Stimulated activated effector memory CD8-positive, alpha-beta T cell treated with anti-CD3 and anti-CD28 coated beads, Interleukin-12 subunit alpha, Interleukin-12 subunit beta, amount 100 ng/mL, for 72 hours (primary cell): Measurements from ENCODE around the gene CPA5.

Source experiments
- ATAC-seq: fragments of 150-1000 bp; cut with Tn5 transposase; 2 replicates; pipeline ENCODE4 v1.10.0; 2021
- DNase-seq, 2 donors: peaks; one replicate each; pipeline ENCODE4 v3.0.0; 2021 to 2022; ENCODE audit warnings: low spot score in 2 of 2
- H3K27ac Mint-ChIP-seq: one replicate; pipeline ENCODE4 v1.8.0; 2022; ENCODE audit warnings: mild to moderate bottlenecking, mixed read lengths
- H3K36me3 Mint-ChIP-seq: one replicate; pipeline ENCODE4 v1.8.0; 2022; ENCODE audit warnings: mild to moderate bottlenecking, mixed read lengths
- H3K4me1 Mint-ChIP-seq: one replicate; pipeline ENCODE4 v1.8.0; 2022; ENCODE audit warnings: mixed read lengths
- H3K4me3 Mint-ChIP-seq: one replicate; pipeline ENCODE4 v1.8.0; 2022; ENCODE audit warnings: mild to moderate bottlenecking, mixed read lengths
- H3K9me3 Mint-ChIP-seq: one replicate; pipeline ENCODE4 v1.8.0; 2022; ENCODE audit warnings: mixed read lengths

The CPA5 gene

DNA sequence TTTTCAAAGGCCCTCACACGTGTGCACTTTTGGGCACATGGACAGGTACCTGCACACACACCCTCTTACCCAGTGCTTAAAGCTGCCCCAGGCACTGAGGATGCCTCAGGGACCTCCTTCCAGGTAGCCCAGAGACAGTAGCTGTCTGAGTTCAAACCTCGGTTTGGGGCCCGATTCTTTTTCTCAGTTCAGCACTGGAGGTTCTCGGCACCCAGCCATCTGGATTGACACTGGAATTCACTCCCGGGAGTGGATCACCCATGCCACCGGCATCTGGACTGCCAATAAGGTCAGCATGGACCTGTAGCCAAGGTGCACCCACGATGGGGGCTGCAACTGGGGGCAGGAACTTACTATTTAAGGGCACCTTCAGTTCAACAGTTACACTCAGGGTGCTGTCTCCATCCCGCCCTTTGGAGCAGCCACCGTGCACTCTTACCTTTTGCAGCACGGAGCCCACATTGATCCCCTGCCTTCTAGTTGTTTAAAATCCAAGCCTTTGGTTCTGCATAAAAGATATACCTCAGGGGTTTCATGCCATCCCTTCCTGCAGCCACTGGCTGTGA, 17.7 kb downstream of the CPA5 start:
- no peak for ATAC-seq
- H3K27ac Mint-ChIP-seq, result no peak overlapping the region

DNA sequence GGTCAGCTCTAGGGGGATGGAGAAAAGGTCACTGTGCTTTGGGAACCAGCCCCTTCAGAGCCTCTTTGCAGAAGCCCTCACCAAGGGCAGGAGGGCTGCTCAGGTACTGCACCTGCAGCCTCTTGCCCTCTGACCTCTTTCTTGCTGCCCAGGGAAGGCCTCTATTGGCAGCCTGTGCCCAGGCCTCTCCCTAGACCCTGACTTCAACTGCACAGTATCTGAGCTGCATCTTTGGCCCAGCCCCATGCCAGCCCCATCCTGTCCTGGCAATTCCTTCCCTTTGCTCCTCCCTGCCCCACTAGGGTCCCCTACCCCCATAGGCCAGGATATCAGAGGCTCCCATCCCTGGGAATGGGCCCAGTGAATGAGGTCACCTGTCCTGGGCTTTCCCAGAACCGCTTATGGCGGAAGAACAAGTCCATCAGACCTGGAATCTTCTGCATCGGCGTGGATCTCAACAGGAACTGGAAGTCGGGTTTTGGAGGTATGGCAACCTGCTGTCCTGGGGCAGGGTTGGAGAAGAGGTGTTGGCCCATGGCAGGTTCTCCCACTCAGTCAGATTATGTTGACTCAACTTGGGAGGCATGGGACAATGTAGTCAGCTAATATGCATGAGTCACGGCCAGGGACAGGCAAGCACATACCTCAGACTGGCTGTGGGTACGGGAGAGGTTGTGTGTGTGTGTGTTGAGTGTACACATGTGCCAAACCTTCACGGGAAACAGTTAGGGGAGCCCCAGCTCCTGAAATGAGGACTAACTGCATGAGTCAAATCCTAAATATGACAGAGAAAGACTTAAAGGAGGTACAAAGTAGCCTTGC, 18.6 kb downstream of the CPA5 start:
- H3K27ac Mint-ChIP-seq, result peak overlapping the region; percentile 79
- H3K36me3 Mint-ChIP-seq, result no peaks in the 10 kb centered on the region
- peak; percentile 19 to 74 for DNase-seq
- peaks cover 15% of the 10 kb centered on the region for H3K9me3 Mint-ChIP-seq
- peak; percentile 97 for ATAC-seq
- peaks cover 15% of the 10 kb centered on the region for H3K4me1 Mint-ChIP-seq
- peak overlapping the region; percentile 17 for H3K4me3 Mint-ChIP-seq

More for the DNA sequence above, 17.7 kb downstream of the CPA5 start:
- no peak overlapping the region for H3K4me3 Mint-ChIP-seq
- peaks cover 15% of the 10 kb centered on the region for H3K9me3 Mint-ChIP-seq
- peaks cover 15% of the 10 kb centered on the region for H3K4me1 Mint-ChIP-seq
- DNase-seq, result no peak
- no peaks in the 10 kb centered on the region for H3K36me3 Mint-ChIP-seq

DNA sequence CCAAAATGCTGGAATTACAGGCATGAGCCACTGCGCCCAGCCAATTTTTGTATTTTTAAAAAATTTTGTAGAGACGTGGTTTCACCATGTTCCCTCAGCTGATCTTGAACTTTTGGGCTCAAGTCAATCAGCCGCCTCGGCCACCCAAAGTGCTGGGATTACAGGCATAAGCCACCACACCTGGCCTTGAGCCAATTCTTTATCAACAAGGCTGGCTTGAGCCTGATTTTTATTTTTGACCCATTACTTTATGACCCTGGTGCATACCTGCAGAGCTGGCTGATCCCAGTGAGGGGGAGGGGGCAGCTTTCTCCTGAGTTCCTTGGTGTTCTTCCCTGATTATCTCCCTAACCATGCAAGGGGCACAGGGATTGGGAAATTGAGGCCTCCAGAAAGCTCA, 19.8 kb downstream of the CPA5 start:
- Mint-ChIP-seq H3K27ac (no peak overlapping the region), H3K4me1 (peaks cover 24% of the 10 kb centered on the region), H3K36me3 (no peaks in the 10 kb centered on the region), H3K9me3 (peaks cover 7% of the 10 kb centered on the region), H3K4me3 (no peak overlapping the region)
- DNase-seq, result no peak
- ATAC-seq, result no peak

DNA sequence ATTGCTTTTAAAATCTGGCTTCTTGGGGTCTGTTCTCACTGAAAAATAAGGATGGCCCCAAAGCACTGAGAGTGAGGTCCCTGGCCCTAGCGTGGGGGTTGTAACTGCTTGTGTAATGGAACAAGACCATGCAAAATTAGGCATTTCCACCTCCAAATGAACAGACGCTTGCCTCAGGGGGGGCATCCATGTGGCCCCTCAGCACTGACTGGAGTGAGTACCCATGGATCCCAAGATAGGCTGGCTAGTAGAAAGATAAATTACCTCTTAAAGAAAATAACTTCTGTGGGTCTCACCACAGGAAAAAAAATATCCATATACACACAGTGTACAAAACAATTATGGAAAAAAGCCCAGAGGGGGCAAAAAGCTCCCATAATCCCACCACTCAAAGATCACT, 20.5 kb downstream of the CPA5 start:
- no peak for DNase-seq
- peaks cover 3% of the 10 kb centered on the region for H3K9me3 Mint-ChIP-seq
- peak overlapping the region; percentile 57 for H3K4me3 Mint-ChIP-seq

DNA sequence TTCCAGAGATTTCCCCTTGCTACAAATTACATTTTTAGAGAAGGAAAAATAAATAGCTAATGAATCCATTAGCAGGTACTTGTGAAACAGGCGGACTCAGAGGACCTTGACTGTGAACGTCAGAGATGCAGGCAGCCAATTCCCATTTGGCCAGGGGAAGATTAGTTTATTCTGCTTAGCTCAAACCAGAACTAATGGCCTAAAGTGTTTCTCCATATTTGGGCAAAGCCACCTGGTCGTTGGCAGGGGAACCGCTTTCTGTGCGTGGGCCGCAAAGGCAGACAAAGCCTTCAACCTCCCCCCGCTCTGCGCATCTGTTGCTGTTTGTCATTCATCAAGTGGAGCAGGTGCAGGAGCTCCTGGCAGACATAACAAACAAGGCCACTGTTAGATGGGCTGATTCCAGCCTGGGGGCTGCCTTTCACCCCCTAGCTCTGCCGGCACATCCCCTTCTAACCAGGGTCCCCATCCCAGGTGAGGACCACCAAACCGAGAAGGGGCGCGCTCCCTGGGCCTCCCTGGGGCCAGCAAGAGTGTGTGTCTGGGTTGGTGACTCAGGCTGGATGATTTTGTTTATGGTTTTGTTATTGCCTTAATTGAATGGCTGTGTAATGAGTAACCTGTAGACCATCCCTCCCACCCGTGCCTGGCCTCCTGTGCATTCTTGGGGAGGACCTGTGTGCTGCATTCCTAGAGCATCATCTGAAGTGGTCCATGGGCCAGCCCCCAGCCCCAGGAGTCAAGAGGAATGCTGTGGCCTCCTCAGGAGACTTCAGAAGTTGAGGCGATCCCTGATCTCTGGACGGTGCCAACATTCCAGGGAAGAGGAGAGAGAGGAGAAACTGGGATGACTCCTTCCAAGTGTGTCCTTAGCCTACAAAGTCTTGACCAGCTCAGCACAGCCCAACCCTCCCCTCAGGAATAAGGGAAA, 21.2 kb downstream of the CPA5 start:
- Mint-ChIP-seq H3K9me3 (no peaks in the 10 kb centered on the region), H3K4me1 (peaks cover 27% of the 10 kb centered on the region), H3K27ac (peak overlapping the region; percentile 23), H3K36me3 (no peaks in the 10 kb centered on the region), H3K4me3 (peak overlapping the region; percentile 57)
- no peak for DNase-seq
- ATAC-seq, result peak; percentile 27

More for the DNA sequence above, 20.5 kb downstream of the CPA5 start:
- Mint-ChIP-seq H3K27ac (peak overlapping the region; percentile 23), H3K36me3 (no peaks in the 10 kb centered on the region), H3K4me1 (peaks cover 27% of the 10 kb centered on the region)
- no peak for ATAC-seq

DNA sequence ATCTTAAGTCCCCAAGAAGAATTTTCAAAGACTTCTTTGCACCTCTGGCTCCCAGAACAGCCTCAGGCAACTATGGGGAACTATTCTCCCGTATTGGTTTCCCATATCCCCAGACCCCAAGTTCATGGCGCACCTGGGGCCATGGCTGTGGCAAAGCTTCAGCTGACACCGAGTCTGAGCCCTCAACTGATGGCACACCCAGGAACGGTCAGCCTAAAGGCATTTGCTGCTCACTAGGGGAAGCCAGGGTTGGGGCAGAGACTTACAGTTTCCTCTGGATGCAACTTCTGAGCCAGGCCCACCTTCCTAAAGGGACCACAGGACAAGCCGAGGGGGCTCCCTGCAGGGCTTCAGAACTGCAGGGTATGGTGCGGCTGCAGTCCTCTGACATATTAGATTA, 21.9 kb downstream of the CPA5 start:
- peak overlapping the region; percentile 57 for H3K4me3 Mint-ChIP-seq
- H3K36me3 Mint-ChIP-seq, result no peaks in the 10 kb centered on the region
- DNase-seq, result no peak
- peak overlapping the region; percentile 23 for H3K27ac Mint-ChIP-seq
- ATAC-seq, result no peak
- peaks cover 27% of the 10 kb centered on the region for H3K4me1 Mint-ChIP-seq
- no peaks in the 10 kb centered on the region for H3K9me3 Mint-ChIP-seq

DNA sequence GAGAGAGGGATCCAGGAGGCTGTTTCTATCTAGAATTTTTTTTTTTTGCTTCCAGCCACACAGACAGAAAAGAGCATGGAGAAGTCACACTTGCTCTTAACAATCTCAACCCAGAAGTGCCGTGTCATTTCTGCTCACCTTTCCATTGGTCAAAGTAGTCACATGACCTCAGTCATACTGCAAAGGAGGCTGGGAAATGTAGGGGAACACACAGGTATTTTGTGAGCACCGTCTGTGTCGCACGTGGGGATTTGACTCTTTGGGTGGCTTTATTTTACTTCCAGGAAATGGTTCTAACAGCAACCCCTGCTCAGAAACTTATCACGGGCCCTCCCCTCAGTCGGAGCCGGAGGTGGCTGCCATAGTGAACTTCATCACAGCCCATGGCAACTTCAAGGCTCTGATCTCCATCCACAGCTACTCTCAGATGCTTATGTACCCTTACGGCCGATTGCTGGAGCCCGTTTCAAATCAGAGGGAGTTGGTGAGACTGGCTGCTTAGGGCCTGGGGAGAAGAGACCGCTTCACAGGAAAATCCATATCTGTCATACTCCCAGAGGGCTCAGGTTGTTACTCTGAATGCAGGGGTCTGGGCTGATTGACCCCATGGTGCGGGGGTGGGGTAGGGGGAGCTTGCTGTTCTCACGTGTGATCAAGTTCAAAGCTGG, 22.6 kb downstream of the CPA5 start:
- no peaks in the 10 kb centered on the region for H3K36me3 Mint-ChIP-seq
- H3K9me3 Mint-ChIP-seq, result no peaks in the 10 kb centered on the region
- H3K4me3 Mint-ChIP-seq, result peak overlapping the region; percentile 57
- peaks cover 27% of the 10 kb centered on the region for H3K4me1 Mint-ChIP-seq
- no peak for ATAC-seq
- DNase-seq, result no peak
- no peak overlapping the region for H3K27ac Mint-ChIP-seq

DNA sequence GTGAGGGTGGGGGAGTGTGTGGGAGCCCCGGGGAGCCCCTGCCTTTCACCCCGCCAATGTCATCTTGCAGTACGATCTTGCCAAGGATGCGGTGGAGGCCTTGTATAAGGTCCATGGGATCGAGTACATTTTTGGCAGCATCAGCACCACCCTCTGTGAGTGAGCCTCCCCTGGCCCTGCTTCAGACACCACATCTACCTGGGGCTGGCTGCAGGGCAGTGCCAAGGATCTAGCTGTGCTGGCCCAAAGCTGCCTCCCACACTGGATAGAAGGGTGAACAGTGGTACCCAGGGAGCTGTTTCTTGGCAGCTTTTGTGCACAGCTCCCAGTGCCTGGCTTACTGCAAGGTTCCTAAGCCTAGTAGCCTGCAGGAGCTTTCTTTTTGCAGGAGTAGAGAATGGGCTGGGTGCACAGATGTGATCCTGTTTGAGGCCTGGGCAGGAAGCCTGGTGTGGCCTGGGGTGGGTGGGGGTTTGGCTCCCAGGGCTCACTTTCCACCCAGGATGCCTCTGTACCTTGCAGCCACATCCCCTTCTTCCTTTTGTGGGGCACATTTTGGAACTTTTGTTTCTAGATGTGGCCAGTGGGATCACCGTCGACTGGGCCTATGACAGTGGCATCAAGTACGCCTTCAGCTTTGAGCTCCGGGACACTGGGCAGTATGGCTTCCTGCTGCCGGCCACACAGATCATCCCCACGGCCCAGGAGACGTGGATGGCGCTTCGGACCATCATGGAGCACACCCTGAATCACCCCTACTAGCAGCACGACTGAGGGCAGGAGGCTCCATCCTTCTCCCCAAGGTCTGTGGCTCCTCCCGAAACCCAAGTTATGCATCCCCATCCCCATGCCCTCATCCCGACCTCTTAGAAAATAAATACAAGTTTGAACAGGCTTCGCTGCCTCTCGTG, 23.5 kb downstream of the CPA5 start:
- DNase-seq (no peak), ATAC-seq (no peak)
- peak overlapping the region; percentile 57 for H3K4me3 Mint-ChIP-seq
- no peaks in the 10 kb centered on the region for H3K36me3 Mint-ChIP-seq
- H3K9me3 Mint-ChIP-seq, result no peaks in the 10 kb centered on the region
- peaks cover 21% of the 10 kb centered on the region for H3K4me1 Mint-ChIP-seq
- peak overlapping the region; percentile 48 for H3K27ac Mint-ChIP-seq

DNA sequence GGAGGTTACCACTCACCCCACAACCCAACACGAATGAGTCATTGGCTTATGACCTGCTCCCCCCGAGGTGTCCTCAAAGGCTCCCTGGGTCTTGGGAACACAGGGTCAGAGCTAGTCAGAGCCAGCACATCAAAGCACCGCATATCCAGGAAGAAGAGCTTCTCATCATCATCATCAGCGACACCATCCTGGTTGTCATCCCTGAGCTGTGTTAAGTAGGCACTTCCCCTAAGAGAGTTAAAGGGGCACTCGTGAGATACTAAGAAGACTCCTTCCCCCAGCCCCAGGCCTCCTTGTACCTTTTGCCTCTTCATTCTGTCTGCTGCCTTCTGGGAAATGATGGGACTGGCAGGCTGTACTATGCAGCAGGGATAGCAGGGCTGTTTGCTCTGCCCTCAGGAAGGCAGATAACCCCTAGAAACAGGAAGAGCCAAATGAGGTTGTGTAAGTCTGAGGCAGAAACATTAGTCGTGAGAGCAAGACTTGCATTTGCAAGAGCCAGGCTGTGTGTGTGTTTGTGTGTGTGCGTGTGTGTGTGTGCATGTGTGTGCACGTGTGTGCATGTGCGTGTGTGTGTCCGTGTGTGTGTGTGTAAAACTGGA, 24.6 kb downstream of the CPA5 start:
- no peaks in the 10 kb centered on the region for H3K36me3 Mint-ChIP-seq
- H3K27ac Mint-ChIP-seq, result peak overlapping the region; percentile 48
- H3K9me3 Mint-ChIP-seq, result no peaks in the 10 kb centered on the region
- peak overlapping the region; percentile 57 for H3K4me3 Mint-ChIP-seq
- ATAC-seq (peak; percentile 23), DNase-seq (no peak)
- H3K4me1 Mint-ChIP-seq, result peaks cover 12% of the 10 kb centered on the region

DNA sequence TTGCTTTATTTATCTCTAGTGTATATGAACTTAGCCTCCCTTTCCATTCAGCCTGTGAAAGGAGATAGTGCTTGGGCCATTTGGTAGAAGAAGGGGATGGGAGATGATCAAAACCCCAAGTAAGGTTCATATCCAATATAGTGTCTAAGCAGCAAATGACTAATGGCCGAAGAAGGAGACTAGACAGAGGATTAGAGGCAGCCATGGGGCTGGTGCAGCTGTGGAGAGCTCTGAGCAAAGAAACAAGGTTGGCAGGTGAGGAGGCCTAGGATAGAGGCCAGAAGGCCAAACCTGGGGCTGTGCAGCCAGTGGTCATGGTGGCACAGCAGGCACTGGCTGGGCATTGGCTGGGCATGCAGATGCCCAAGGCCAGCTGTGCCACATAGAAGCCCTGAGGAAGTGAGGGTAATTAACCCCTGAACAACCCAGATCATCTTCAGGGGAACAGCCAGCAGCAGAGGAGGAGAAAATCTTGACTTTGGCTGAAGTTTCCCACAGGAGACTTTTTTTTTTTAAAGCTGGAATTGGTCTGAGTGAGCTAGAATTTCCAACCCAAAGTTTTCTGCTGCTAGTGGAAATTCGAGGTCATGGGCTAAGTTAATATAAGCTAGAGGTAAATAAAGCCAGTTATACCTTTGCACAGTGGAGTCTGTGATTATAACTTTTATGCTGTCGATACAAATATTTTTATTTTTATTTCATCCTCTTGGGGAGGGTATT, 25.4 kb downstream of the CPA5 start:
- DNase-seq, result no peak
- no peak overlapping the region for H3K4me3 Mint-ChIP-seq

DNA sequence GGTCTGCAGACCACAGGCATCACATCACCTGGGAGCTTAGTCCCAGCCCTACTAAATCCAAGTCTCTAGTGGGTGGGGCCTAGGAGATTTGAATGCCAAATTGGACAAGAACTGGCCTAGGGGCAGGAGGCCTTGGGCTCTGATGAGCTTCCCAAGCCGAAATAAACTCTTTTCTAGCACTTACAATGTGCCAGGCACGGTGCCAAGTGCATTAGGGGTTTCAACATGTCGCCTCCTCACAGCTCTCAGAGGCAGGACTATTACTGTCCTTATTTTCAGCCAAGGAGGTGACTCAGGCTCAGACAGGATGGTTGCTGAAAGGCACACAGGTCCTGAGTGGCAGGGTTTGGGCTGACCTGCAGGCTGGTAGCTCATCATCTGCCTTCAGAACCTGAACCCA, 26.4 kb downstream of the CPA5 start:
- no peak overlapping the region for H3K27ac Mint-ChIP-seq
- peaks cover 12% of the 10 kb centered on the region for H3K4me1 Mint-ChIP-seq
- DNase-seq (no peak), ATAC-seq (no peak)
- H3K4me3 Mint-ChIP-seq, result no peak overlapping the region
- no peaks in the 10 kb centered on the region for H3K36me3 Mint-ChIP-seq
- H3K9me3 Mint-ChIP-seq, result no peaks in the 10 kb centered on the region

More for the DNA sequence above, 25.4 kb downstream of the CPA5 start:
- Mint-ChIP-seq H3K36me3 (no peaks in the 10 kb centered on the region), H3K27ac (no peak overlapping the region), H3K4me1 (peaks cover 12% of the 10 kb centered on the region), H3K9me3 (no peaks in the 10 kb centered on the region)
- no peak for ATAC-seq

DNA sequence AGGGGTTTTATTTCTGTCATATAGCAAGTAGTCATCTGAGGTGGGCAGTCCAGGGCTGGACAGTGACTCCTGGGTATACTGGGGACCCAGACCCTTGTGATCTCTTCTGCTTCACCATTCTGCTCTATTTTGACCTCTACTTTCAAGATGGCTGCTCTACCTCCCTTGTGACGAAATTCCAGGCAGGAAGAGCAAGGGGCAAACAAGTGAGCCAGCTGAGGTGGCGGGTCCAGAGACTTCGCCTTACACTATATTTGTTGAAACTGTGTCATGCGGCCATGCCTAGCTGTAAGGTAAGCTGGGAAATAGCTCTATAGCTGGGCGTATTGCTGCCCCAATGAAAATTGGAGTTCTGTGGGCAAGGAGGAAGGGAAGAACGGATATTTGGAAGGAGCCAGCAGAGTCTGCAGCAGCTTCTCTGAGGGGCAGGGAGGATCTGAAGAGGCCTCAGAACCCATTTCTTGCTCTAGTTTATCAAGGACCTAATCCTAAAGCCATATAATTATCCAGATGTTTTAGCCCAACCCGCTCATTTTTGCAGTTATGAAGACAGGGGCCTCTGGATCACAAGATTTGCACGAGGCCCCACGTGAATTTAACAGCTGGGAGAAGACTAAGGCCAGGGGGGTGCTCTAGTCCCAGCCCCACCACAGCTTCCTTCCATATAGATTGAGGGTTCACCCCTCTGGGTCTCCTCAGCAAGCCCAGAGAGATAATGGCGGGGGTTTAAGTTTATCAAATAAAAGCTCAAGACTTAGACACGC, 28.0 kb downstream of the CPA5 start:
- H3K4me1 Mint-ChIP-seq, result peaks cover 12% of the 10 kb centered on the region
- ATAC-seq, result no peak
- no peak for DNase-seq
- peaks cover 2% of the 10 kb centered on the region for H3K9me3 Mint-ChIP-seq
- no peaks in the 10 kb centered on the region for H3K36me3 Mint-ChIP-seq
- H3K4me3 Mint-ChIP-seq, result no peak overlapping the region
- no peak overlapping the region for H3K27ac Mint-ChIP-seq

DNA sequence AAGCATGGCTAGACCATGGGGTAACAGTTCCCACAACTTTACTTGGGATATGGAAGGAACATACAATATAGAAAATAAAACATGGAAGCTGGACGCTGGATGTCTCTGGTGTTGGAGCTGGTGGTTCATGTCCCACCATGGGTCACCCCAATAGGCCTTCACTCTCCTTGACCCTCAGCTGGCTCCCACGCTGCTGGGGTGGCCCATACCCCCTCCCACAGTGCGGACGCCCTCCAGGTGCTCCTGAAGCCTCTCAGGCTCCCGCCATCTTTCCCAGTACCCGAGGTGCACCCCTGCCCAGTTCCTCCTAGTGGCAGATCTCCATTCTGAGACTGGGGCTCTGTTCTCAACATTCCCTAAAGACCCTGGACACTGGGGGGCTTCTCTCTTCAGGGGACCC, 29.9 kb downstream of the CPA5 start:
- no peak for DNase-seq

More for the DNA sequence above, 29.9 kb downstream of the CPA5 start:
- no peak for ATAC-seq
- no peak overlapping the region for H3K4me3 Mint-ChIP-seq
- peaks cover 2% of the 10 kb centered on the region for H3K9me3 Mint-ChIP-seq
- H3K4me1 Mint-ChIP-seq, result peaks cover 2% of the 10 kb centered on the region
- H3K27ac Mint-ChIP-seq, result peak overlapping the region; percentile 32
- H3K36me3 Mint-ChIP-seq, result no peaks in the 10 kb centered on the region
